ENCODE results near the gene CD40LG.

The CD40LG gene

GRCh38 chrX:136647677-136648360 is at the start of gene CD40LG:
Gene CD40LG (plus strand): TSS chrX:136648158. CDS start chrX:136648249, 91 bp downstream.
- DNase-seq, result peak; percentile 54

DNA sequence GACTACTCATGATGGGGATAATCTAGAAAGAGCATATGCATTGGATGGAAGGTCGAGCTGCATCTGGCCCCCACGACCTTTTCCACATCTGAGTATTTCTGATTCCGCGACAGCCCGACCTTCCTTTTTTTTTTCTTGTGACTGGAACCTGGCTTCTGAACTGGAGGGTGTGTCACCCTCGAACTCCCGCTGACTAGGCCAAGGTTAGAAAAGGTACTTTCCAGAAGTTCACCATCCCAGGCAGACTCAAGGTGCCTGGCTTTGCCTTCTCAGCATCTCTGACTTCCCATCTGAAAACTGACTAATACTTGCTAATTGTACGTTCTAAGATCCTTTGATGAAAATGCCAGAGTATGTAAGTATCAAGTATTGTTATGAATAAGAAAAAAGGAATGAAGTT is 49.3 kb upstream of the CD40LG start:
- DNase-seq, result no peak

DNA sequence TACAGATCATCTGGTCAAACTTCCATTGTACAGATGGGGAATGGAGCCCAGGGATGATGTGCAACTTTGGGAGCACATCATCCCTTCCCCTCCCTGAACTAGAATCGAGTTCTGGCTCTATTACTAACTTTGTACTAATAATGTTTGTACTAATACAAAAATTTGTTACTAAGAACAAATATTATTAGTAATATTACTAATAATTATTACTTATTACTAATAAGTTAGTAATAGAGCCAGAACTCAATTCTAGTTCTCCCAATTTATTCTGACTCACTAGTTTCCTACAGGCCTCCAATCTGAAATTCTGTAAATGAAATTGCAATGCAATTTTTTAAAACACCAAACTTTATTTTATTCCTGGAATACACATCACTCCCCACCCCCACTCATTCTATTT is 47.9 kb upstream of the CD40LG start:
- no peak for DNase-seq

GRCh38 chrX:136607236-136607635 is 40.7 kb upstream of the CD40LG start:
- no peak for DNase-seq

DNA sequence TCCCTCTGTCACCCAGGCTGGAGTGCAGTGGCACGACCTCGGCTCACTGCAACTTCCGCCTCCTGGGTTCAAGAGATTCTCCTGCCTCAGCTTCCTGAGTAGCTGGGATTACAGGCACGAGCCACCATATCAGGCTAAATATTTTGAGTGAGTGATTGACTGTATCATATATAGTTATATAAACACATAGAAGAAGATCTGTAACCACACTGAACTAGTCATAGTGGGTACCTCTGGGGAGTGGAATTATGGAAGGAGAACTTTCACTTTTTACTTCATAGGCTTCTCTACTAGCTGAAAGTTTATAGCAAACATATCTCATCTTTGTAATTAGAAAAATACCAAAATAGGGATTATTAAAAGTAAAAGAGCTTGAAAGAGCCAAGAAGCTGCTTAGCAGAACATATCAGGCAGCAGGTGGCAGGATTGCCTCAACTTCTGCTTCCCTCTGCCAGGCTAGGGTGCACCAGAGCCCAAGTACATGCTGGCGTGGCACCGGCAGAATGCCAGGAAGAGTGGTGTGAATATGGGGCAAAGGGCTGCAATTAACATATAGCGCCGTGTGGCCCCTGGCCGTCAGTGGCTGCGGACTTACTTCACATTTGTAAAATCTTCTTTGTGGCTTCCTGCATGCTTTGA is 39.5 kb upstream of the CD40LG start:
- peak; percentile 74 for DNase-seq

GRCh38 chrX:136616987-136617685 is 30.8 kb upstream of the CD40LG start:
- DNase-seq, result no peak

GRCh38 chrX:136619899-136620505 is 28.0 kb upstream of the CD40LG start:
- no peak for DNase-seq

DNA sequence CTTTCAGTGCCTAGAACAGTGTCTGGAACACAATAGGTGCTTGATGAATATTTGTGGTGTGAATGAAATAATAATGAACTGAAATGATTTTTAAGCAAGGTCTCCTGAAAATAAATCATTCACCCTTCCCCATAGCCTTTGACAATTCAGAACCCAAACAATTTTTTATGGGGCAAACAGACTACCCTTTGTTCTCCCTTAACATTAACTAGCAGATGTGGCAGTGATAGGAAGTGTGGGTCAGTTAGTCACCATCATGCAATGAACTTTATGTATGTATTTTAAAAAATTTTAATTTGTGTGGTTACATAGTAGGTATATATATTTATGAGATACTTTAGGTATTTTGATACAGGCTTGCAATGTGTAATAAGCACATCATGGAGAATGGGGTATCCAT is 27.2 kb upstream of the CD40LG start:
- DNase-seq, result no peak

DNA sequence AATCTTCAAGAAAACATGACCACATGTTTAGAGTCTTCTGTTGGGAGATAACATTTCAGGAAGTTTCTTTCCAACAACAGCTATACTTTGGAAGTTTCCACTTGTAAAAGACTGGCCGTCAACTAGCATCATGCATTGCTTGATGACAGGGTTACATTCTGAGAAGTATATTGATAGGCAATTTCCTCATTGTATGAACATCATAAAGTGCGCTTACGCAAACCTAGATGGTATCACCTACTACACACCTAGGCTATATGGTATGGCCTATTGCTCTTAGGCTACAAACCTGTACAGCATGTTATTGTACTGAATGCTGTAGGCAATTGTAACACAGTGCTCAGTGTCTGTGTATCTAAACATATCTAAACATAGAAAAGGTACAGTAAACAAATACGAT is 25.4 kb upstream of the CD40LG start:
- no peak for DNase-seq

DNA sequence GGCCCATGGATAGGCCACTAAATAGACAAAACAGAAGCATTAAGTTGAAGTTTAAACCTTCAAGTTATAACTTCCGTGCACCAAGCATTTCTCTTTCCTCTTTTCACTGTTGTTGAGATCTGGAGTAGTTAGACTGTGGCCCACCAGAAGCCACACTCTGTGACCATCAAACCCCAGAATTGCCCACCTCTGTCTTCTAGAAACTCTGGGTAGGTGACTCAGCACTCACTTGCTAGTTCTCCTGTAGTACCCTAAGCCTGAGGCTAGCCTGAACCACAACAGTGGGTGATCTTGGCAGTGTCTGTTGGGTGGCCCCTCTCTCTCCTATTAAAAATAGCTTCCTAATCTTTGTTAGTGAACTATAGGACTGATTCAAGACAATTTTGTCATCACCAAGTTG is 24.6 kb upstream of the CD40LG start:
- DNase-seq, result peak; percentile 41

- DNase-seq, result no peak
These were observed 22.7 kb upstream of the CD40LG start for GRCh38 chrX:136625246-136625645.

- peak; percentile 14 for DNase-seq
These were observed 21.7 kb upstream of the CD40LG start for GRCh38 chrX:136626237-136626636.

- DNase-seq, result no peak
These were observed 21.1 kb upstream of the CD40LG start for GRCh38 chrX:136626891-136627290.

DNA sequence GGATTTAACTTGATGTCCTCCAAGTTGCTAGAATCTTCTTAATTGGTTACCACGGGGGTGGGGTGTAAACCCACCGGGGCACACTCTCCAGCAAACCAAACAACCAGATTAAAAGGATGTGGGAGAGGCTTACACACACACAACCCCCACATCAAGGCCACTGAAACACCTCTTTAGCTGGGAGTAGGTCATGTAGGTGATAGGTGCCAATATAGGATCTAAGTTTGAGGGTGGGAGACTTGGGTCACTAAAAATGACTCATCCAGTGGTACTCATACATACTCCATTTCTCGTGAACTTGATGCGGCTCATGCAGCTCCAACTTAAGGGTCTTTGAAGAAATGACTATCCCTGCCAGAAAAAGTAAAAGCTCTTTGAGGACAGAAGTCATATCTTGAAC is 20.5 kb upstream of the CD40LG start:
- no peak for DNase-seq

- no peak for DNase-seq
These were observed 18.7 kb upstream of the CD40LG start for GRCh38 chrX:136629084-136629750.

DNA sequence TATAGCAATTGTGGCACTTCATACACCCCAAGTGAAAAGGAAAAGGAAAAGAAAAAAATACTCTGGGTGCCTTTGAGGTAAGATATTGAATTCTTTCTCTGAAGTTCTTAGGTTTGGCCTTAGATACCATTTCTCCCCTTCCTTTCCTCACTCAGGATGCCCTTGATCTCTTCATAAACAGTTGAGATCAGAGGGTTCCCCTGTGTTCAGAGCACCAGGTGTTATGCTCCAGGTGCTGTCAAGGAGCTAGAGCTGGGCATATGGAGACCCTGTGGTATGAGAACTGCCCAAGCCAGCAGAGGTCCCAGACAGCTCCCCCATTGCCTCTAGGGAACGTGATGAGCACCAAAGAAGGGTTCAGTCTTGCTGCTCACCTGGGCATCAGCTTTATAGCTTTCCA is 17.1 kb upstream of the CD40LG start:
- no peak for DNase-seq

DNA sequence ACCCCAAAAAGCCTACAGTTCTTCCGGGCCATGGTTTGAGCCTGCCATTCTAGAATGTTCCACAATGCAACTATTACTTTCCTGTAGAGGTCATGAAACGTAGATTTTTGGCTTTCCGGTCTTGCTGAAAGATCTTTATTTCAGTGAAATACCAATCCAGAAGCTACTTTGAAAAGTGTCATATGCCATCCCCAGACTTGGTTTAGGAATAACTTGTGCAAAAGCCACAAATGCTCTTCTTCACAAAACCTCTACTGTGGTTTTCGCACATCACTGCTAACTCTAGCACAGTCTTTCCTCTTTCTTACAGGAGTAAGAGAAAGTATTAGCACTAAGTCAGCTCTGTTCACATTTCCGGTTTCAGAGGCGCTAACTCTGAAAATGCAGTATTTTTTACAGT is 12.7 kb upstream of the CD40LG start:
- no peak for DNase-seq

GRCh38 chrX:136636121-136636520 is 11.8 kb upstream of the CD40LG start:
- no peak for DNase-seq

- DNase-seq, result peak; percentile 45
These were observed 8.3 kb upstream of the CD40LG start for GRCh38 chrX:136639506-136640176.

DNA sequence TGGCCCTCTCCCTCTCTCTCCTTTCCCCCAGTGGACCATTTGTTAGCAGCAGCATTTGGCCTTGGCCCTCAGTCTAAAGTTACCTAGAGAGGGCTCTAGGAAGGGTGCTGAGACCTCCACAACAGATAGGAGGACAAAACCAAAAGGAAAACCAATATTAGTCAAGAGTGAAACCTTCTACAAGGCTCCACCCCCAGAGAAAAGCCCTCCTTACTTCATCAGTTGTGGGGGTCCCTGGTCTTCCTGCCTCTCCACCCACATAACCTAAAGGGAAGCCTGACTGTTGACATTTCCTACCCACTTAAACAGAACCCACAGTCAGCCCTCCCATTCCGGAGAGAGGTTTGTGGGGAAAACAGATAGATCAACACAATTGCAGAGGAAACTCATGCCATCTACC is 4.7 kb upstream of the CD40LG start:
- no peak for DNase-seq

GRCh38 chrX:136646602-136647239 is 1.2 kb upstream of the CD40LG start:
- DNase-seq, result no peak

DNA sequence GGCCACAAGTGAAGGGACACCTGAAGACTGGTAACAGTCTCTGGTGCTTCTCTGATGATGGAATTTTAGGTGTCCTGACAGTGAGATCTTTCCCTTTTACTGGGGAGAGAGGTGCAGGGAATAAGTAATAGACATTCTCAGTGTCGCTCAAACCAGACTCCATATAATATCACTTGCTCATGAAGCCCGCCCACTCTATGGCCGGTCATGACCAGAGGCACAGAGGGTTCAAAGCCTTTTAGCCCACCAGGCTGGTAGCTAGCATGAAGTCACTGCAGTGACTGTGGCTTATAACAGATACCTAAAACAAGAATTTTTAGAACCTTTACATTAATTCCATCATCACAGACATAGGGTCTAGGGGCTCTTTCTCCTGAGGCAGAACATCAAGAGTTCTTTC is 2.9 kb downstream of the CD40LG start:
- no peak for DNase-seq

Data from hematopoietic multipotent progenitor cell treated with erythropoietin and hydrocortisone succinate and interleukin-3 and kit ligand, for 4 days (in vitro differentiated cells).